Suprapubic skin (tissue), 4 donors: ENCODE results near the gene NRTN.

Experiments
- EP300 ChIP-seq: sonication (generic); formaldehyde crosslinking; IDR thresholded peaks from one replicate; pipeline ENCODE4 v1.6.1; 2017; ENCODE audit warnings: antibody characterized with exemption
- POLR2A ChIP-seq, 2 donors: fragments of 450-650 bp; IDR thresholded peaks; one replicate each; pipeline ENCODE4 v1.6.1; 2017; ENCODE audit warnings: antibody characterized with exemption in 2 of 2, mild to moderate bottlenecking in 2 of 2, moderate library complexity in 2 of 2
- POLR2AphosphoS5 ChIP-seq, 3 donors: sonication (generic); formaldehyde crosslinking; IDR thresholded peaks; one replicate each; pipeline ENCODE4 v1.6.1; 2017; ENCODE audit warnings: antibody characterized with exemption in 3 of 3
- TF ChIP-seq, protein P1 (sequence below), 2 donors: fragments of 200-600 bp in 1 of 2; fragments of 450-650 bp in 1 of 2; sonication (generic) in 1 of 2; IDR thresholded peaks; one replicate each; pipeline ENCODE4 v1.5.1; 2016 to 2019; ENCODE audit warnings: antibody characterized with exemption in 2 of 2, mild to moderate bottlenecking in 1 of 2, moderate library complexity in 1 of 2

DNA sequence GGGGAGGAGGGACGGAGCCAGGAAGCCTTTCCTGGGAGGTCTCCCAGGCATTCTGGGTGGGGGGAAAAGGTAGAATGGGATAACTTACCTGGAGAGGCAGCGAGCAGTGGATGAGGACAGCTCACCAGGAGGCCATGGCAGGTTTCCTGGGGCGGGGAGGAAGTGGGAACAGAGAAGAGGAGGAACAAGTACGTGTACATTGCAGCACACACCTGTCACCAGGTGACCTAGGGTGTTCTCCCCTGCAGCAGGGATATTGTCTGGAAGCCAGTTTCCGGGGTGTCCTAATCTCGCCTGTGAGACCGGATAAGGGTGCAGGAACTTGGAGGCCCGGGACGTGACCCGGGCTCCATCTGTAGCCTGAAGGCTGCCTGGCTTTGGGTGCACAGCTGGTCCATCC is 46.4 kb downstream of the NRTN start, which contains the start of gene FUT3:
- TF ChIP-seq, protein P1, sequence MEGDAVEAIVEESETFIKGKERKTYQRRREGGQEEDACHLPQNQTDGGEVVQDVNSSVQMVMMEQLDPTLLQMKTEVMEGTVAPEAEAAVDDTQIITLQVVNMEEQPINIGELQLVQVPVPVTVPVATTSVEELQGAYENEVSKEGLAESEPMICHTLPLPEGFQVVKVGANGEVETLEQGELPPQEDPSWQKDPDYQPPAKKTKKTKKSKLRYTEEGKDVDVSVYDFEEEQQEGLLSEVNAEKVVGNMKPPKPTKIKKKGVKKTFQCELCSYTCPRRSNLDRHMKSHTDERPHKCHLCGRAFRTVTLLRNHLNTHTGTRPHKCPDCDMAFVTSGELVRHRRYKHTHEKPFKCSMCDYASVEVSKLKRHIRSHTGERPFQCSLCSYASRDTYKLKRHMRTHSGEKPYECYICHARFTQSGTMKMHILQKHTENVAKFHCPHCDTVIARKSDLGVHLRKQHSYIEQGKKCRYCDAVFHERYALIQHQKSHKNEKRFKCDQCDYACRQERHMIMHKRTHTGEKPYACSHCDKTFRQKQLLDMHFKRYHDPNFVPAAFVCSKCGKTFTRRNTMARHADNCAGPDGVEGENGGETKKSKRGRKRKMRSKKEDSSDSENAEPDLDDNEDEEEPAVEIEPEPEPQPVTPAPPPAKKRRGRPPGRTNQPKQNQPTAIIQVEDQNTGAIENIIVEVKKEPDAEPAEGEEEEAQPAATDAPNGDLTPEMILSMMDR (IDR thresholded peaks at IDR 0.05), result no peak
- TF ChIP-seq POLR2A (IDR thresholded peaks at IDR 0.05), result no peak
- TF ChIP-seq POLR2AphosphoS5 (IDR thresholded peaks at IDR 0.05), result no peak
- no peak for TF ChIP-seq EP300
